HG02981 (cell line): ENCODE measurements around the gene FRRS1.
A peak's percentile ranks its signal among the peaks of the same experiment; 100 is the strongest.

Source experiments
- ATAC-seq: cut with Tn5 transposase; IDR thresholded peaks from one replicate; pipeline ENCODE4 v1.9.1; 2021; ENCODE audit warnings: mild to moderate bottlenecking, moderate library complexity; ENCODE audit not compliant: unreplicated experiment

Gene FRRS1

GRCh38 chr1:99735852-99736251, 30.6 kb downstream of the FRRS1 start:
- ATAC-seq = no peak

DNA sequence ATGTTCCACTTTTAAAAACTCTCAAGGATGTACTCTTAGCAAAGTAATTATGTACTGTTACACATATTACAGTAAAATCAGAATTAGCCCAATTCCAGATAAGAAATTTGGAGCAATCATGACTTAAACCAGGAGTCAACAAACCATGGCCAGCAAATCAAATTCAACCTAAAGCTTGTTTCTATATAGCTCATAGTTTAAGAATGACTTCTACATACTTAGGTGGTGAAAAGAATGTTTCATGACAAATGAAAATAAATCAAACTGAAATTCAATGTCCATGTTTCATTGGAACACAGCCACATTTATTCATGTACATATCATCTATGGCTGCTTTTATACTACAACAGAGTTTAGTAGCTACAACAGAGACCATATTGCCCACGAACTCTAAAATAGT, 35.1 kb downstream of the FRRS1 start:
- ATAC-seq = no peak

GRCh38 chr1:99728494-99729235, 37.8 kb downstream of the FRRS1 start:
- peak; percentile 88 for ATAC-seq

DNA sequence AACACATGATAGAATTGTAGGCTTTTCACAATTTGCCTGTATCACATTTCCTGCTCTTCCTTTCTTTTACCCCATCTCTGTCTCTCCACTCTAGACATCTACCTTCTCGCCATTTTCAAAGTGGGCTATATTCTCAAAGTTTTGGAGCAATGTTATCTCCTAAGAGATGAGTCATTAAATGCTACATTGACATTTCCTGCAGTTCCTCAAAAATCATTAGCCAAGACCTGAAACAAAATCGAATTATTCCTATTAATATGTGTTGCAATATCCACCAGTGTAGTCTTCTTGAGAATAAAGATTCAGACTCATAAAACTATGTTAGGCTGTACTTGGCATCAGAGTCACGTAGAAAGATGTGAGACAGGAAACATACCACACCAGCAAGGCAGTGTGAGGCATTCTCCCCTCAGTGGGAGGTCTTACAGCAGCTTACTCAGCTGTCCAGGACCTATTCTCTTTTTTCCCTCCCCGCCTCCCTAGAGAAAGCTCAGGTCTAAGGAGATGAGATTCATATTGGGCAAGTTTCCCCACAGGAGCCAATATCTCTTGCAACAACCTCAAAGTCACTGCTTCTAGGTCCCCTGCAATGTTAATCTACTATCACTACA, 38.8 kb downstream of the FRRS1 start:
- no peak for ATAC-seq

DNA sequence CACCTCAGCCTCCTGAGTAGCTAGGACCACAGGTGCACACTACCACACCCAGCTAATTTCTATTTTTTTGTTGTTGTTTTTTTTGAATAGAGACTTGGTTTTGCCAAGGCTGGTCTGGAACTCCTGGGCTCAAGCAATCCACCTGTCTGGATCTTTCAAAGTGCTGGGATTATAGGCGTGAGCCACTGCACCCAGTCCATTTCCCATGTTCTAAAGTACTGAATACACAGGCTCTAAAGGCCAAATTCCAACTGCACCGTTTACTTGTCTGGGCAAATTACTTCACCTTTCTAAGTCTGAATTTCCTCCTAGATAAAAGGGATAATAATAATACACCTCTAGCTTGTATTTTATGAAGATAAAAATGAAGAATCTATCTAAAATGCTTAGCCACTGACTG, 39.6 kb downstream of the FRRS1 start:
- ATAC-seq = no peak

DNA sequence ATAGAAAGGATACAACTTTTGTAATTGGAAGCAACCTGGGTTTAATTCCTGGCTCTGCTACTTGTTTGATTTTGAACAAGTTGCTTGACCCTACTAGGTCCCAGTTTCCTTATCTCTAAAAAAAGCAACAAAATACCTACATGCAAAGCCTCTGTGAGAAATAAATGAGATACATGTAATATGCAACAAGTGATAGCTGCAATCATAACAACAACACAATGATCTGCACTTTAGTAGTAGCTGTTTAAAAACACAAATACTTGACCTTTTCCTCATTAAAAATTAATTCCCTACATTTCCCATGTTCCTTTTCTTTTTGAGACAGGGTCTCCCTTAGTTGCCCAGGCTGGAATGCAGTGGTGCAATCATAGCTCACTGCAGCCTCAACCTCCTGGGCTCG, 40.0 kb downstream of the FRRS1 start:
- no peak for ATAC-seq

DNA sequence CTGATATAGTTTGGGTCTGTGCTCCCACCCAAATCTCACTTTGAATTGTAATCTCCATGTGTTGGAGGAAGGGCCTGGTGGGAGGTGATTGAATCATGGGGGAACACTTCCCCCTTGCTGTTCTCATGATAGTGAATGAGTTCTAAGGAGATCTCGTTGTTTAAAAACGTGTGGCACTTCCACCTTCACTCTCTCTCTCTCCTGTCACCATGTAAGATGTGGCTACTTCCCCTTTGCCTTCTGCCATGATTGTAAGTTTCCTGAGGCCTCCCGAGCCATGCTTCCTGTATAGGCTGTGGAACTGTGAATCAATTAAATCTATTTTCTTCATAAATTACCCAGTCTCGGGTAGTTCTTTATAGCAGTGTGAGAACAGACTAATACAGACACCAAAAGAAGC, 40.4 kb downstream of the FRRS1 start:
- no peak for ATAC-seq

GRCh38 chr1:99723251-99723650, 43.2 kb downstream of the FRRS1 start:
- no peak for ATAC-seq

DNA sequence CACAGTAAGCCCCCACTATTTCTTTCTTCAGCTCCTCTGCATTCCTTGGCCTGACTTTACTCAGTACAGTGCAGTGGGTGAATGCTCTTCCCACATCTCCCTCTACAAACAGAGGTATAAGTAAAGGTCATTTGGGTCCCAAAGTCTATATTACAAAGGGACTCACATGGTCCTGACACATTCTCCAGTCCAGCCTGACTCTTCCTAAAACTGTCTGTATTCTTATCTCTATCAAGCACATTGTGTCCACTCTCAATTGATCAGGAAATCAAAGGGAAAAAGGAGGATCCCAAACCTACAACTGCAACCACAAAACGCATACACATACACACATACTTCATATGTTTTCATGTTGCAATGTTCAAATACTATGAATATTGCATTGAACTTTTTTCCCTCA, 49.4 kb downstream of the FRRS1 start:
- no peak for ATAC-seq

GRCh38 chr1:99713006-99713405, 53.4 kb downstream of the FRRS1 start:
- ATAC-seq = no peak

- ATAC-seq = no peak
Observed at GRCh38 chr1:99710994-99711393, 55.4 kb downstream of the FRRS1 start.

DNA sequence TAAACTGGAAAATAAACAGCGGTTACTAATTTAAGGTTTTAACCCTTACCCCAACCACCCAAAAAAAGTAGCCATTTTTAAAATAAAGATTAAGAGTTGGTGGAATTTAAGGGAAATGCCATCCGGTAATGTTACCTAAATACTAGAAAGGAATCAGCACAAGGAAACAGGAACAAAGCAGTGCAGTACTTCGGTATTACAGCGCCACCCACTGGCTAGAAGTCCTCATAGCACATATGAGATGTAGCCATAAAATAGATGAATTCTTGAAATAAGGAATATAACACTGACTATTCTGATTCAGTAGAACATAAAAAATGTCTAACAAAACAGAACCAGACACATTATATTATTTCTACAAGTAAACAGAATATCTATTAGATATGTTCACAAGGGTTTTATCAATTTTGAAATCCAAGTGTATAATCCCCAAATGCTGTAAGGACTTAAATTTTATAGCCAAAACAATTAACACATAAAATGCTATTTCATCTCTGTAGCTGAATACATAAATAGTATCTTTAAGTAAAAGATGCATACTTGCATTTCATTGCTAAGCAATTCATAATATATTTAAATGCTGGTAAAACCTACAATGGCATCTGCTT, 58.8 kb downstream of the FRRS1 start:
- ATAC-seq = peak; percentile 87

DNA sequence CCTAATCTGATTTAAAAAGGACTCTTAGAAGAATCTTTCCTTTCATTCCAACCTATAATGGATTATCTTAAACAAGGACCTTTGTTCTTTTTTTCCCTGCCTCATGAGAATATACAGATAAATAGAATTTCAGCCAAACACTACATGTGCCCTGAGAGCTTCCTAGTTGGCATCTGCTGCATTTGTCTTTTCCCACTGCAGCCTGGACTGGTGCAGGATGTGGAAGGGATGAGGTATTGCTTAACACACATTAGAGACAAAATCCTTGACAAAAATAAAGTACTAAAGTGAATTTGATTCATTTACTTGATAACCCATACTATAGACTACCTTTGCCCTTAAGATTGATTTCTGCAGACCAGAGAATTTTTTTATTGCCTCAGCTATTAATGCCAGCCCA, 61.0 kb downstream of the FRRS1 start:
- ATAC-seq = no peak

GRCh38 chr1:99704356-99704816, 62.0 kb downstream of the FRRS1 start:
- ATAC-seq = no peak

DNA sequence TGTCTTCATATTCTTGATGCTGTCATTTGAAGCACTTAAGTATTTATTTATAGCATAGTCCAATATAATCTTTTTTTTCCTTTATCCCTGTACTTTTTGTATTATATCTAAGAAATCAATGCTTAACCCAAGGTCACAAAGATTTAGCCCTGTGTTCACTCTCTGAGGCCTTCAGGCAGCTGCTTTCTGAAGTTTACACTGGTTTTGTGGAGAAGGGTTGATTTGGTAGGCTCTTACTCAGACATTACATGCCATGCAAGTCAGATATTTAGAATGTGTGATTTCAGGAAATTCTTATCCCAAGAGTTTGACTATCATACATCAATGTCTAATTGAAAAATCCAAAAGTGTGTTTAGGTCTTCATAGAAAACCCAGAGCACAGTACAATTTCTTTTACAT, 64.2 kb downstream of the FRRS1 start:
- ATAC-seq = no peak

GRCh38 chr1:99700020-99700419, 66.4 kb downstream of the FRRS1 start:
- no peak for ATAC-seq

- ATAC-seq = no peak
Observed at GRCh38 chr1:99697580-99697979, 68.9 kb downstream of the FRRS1 start.

DNA sequence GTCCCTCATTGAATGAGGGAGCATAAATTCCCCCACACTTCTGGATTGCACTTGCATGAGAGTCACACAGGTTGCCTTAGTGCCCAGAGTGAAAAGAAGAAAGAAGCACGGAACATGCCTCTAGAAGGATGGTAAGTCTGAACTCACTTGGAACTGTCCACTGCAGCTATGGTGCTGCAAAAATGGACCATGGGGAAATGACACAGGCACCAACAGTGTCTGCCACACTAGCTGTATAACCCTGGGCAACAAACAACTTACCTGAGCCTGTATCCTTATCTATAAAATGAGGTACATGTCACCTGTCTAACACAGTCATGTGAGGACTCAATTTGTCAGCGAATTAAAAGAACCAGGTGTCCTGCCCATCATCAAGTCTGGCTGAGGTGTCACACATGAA, 69.8 kb downstream of the FRRS1 start:
- ATAC-seq = no peak

- no peak for ATAC-seq
Observed at GRCh38 chr1:99691175-99691574, 75.3 kb downstream of the FRRS1 start.

DNA sequence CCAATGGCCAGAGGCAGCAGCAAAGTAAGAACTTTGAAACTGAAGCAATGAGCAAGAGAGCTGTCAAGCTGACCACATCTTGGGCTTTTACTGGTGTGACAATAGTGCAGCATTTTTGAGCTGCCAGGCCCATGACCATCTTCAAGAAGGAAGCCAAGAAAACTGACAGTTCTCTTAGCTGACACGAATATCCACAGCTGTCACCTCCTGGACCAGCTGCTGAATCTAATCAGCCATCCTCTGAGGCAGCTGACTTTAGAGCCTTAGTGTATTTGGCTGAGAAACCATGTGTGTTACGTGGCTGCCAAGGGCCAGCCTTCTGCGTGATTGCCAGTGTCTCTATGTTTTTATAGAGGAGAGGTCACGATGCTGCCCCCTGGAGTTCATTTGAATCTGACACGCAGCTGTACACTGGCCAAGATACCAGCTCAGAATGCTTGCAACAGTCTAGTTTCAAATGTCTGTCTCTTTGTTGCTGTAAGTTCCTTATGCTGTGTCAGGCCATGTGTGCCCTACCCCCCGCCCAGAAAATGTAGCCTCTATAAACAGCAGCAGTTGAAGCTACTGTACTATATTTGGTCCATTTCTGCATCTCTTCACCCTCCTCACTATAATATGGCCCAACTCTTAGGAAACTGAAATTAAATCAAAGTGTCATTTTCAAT, 80.8 kb downstream of the FRRS1 start:
- peak; percentile 87 for ATAC-seq

DNA sequence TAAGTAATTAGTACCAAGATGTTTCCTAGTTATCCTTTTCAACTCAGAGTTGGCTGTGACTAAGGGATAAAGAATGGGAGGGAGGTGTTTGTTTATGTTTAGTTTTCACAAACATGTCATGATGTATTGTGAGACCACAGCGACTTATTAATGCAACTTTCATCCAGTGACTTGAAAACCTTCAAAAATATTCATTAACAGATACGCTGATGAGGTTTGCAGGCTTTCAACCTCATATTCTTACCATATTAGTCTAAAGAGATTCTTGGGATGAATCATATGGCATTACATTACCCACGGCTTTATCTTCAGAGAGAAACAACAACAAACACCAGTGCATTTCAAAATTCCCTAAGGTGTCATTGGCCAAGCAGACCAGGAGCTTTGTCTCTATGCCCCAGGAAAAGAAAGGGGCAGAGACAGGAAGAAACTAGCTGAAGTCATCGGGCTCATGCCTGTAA, 84.1 kb downstream of the FRRS1 start:
- ATAC-seq = no peak

DNA sequence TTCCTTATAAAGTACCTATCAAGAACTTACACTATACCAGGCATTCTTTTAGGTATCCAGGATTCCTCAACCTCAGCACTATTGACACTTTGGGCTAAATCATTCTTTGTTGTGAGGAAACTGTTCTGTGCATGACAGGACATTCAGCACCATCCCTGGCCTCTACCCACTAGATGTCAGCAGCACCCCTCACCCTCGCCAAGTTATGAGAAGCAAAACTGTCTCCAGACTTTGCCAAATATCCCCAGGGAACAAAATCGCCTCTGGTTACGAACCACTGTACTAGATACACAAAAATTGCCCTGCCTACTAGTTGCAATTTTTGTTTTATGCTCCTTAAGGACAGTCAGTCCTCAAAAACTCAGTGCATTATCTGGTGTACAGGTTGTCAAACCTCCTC, 84.9 kb downstream of the FRRS1 start:
- no peak for ATAC-seq
